Gastrocnemius medialis (tissue), 4 donors: ENCODE measurements around the gene VWA3A. TPM values are rescaled to one million over a fixed set of nuclear protein-coding genes. Genes with fewer than 3 reads are reported as not detected.

Experiments used
- ATAC-seq, 2 donors: fragments of 150-250 bp; one replicate each; pipeline ENCODE4 v1.9.1; 2016
- DNase-seq, 2 donors: peaks; one replicate each; pipeline ENCODE4 v3.0.0-alpha.2; 2019
- H3K27ac ChIP-seq, 4 donors: fragments of 200-600 bp; sonication (generic); 1 replicate in 1 of 4; 2 replicates in 3 of 4; pipeline ENCODE4 v1.5.1; 2016 to 2018; ENCODE audit warnings: mild to moderate bottlenecking in 2 of 4, moderate library complexity in 1 of 4
- H3K27me3 ChIP-seq, 3 donors: fragments of 200-600 bp; sonication (generic) in 2 of 3; 1 replicate in 1 of 3; 2 replicates in 2 of 3; pipeline versions ENCODE4 v1.5.1 to v1.6.0; 2016 to 2019; ENCODE audit warnings: mild to moderate bottlenecking in 1 of 3, moderate library complexity in 1 of 3
- H3K36me3 ChIP-seq, 2 donors: fragments of 200-600 bp; sonication (generic) in 1 of 2; one replicate each; pipeline ENCODE4 v1.5.1; 2017 to 2018
- H3K4me1 ChIP-seq, 2 donors: fragments of 200-600 bp; sonication (generic) in 1 of 2; one replicate each; pipeline ENCODE4 v1.5.1; 2016 to 2017; ENCODE audit warnings: mild to moderate bottlenecking in 2 of 2
- H3K4me3 ChIP-seq, 4 donors: fragments of 200-600 bp; sonication (generic) in 3 of 4; 1 replicate in 1 of 4; 2 replicates in 3 of 4; pipeline ENCODE4 v1.5.1; 2016 to 2019; ENCODE audit warnings: mild to moderate bottlenecking in 2 of 4
- H3K9me3 ChIP-seq, 3 donors: fragments of 200-600 bp; sonication (generic) in 2 of 3; 1 replicate in 1 of 3; 2 replicates in 2 of 3; pipeline ENCODE4 v1.5.1; 2016 to 2019
- POLR2A ChIP-seq, 2 donors: fragments of 450-650 bp; IDR thresholded peaks; one replicate each; pipeline ENCODE4 v1.6.1; 2017; ENCODE audit warnings: antibody characterized with exemption in 2 of 2, mild to moderate bottlenecking in 2 of 2, moderate library complexity in 2 of 2
- in situ Hi-C, 4 donors: fragments of 200-750 bp; cut with MboI; loops; one replicate each; pipeline versions ENCODE4 v1.15.0 to v1.8.0; 2017; ENCODE audit warnings: low sequenced_read_pairs in 4 of 4
- intact Hi-C: fragments of 100-400 bp; cut with DNase I; formaldehyde crosslinking; loops from one replicate; pipeline ENCODE4 v1.15.1; 2023; ENCODE audit warnings: low total_unique reads
- total RNA-seq, 4 donors: library from RNA; depleted of rRNA; stranded (reverse); fragments of >200 nt; gene quantifications; one replicate each; pipeline versions ENCODE4 v1.1.0 to v1.2.3, GENCODE V29; 2016
- TF ChIP-seq, protein P1 (sequence below), 5 experiments: fragments of 450-650 bp in 3 of 5; fragments of 200-600 bp in 2 of 5; sonication (generic) in 2 of 5; IDR thresholded peaks in 4 of 5; conservative IDR thresholded peaks in 1 of 5; 1 replicate in 4 of 5; 2 replicates in 1 of 5; pipeline ENCODE4 v1.5.1; 2016 to 2019; ENCODE audit warnings: antibody characterized with exemption in 5 of 5, mild to moderate bottlenecking in 3 of 5, moderate library complexity in 3 of 5

Gene VWA3A
- total RNA-seq, 4 donors from 2014 or later, result not detected

DNA sequence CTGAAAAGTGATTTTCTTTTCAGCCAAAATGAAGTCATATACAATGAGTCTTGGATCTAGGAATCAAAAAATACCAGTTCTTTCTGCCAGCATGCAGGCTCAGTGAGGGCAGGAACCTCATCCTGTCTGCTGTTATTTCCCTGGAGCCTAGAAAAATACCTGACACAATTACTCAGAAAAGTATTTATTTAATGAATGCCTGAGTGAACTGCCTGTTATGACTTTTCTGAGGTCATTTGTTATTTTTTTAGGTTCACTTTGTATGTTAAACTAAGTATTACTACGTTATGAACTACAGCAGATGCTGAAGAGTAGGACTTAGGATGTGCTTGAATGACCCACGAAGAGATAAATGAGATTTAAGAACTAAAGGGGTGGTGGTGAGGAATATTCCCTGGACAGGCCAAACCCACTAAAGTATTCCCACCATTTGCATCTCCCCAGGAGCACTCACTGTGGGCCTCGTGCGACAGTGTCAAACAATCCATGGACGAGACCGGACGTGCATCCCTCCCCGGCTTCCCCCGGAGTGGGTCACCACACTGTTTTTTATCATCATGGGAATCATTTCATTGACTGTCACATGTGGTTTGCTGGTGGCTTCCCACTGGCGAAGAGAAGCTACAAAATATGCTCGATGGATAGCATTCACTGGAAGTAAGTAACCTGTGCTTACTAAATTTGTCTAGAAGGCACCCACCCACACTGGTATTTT lies 17.1 kb upstream of the VWA3A start:
- TF ChIP-seq POLR2A (IDR thresholded peaks at IDR 0.05), result no peak
- TF ChIP-seq, protein P1, sequence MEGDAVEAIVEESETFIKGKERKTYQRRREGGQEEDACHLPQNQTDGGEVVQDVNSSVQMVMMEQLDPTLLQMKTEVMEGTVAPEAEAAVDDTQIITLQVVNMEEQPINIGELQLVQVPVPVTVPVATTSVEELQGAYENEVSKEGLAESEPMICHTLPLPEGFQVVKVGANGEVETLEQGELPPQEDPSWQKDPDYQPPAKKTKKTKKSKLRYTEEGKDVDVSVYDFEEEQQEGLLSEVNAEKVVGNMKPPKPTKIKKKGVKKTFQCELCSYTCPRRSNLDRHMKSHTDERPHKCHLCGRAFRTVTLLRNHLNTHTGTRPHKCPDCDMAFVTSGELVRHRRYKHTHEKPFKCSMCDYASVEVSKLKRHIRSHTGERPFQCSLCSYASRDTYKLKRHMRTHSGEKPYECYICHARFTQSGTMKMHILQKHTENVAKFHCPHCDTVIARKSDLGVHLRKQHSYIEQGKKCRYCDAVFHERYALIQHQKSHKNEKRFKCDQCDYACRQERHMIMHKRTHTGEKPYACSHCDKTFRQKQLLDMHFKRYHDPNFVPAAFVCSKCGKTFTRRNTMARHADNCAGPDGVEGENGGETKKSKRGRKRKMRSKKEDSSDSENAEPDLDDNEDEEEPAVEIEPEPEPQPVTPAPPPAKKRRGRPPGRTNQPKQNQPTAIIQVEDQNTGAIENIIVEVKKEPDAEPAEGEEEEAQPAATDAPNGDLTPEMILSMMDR (IDR thresholded peaks at IDR 0.05 in 4 of 5, conservative IDR thresholded peaks at IDR 0.05 in 1 of 5), result no peak
- H3K27me3 ChIP-seq, result no peaks in the 10 kb centered on the region
- intact Hi-C loops, result loop anchor here (5.0 kb wide), 1 partner anchor 123 kb away; the partner anchor contains the start of gene UQCRC2
- in situ Hi-C loops, result loop anchor here in 2 of 4 donors (5.0 to 10.0 kb wide), 2 partner anchors 70 to 73 kb away; partner anchors contain the start of genes PDZD9 (in 2 of the 2) and MOSMO (in 1 of the 2)
- H3K4me1 ChIP-seq, result peaks cover 4 to 15% of the 10 kb centered on the region in 2 donors
- H3K36me3 ChIP-seq, result peaks cover 0 to 5% of the 10 kb centered on the region in 2 donors
- no peak overlapping the region for H3K27ac ChIP-seq
- no peaks in the 10 kb centered on the region for H3K9me3 ChIP-seq
- H3K4me3 ChIP-seq, result no peak overlapping the region
- ATAC-seq (no peak), DNase-seq (no peak)

DNA sequence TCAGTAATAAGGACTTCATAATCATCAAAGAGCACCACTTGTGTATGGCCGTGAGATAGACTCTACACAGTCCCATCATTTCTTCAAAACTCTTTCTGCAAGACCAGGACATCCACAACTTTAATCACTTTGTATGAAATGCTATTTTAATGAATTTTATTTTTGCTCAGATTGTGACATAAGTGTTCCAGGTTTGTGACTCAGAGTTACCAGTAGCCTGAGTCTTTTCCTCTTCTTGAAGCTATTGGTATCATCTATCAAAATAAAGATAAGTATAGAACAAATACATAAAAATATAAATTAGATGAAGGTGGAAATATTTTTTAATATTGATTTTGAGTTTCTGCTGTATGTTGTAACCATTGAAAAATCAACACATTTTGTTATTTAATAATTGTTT lies 16.6 kb upstream of the VWA3A start:
- TF ChIP-seq, protein P1 (IDR thresholded peaks at IDR 0.05 in 4 of 5, conservative IDR thresholded peaks at IDR 0.05 in 1 of 5), result no peak
- no peak for TF ChIP-seq POLR2A (IDR thresholded peaks at IDR 0.05)
- DNase-seq, result no peak
- Histone ChIP-seq H3K27me3 (no peaks in the 10 kb centered on the region), H3K36me3 (peaks cover 0 to 5% of the 10 kb centered on the region in 2 donors), H3K9me3 (no peaks in the 10 kb centered on the region), H3K27ac (no peak overlapping the region), H3K4me1 (peaks cover 0 to 9% of the 10 kb centered on the region in 2 donors), H3K4me3 (no peak overlapping the region)
- intact Hi-C loops, result loop anchor here (5.0 kb wide), 1 partner anchor 123 kb away; the partner anchor contains the start of gene UQCRC2
- in situ Hi-C loops, result loop anchor here in 2 of 4 donors (5.0 to 10.0 kb wide), 2 partner anchors 71 to 73 kb away; partner anchors contain the start of genes PDZD9 (in 2 of the 2) and MOSMO (in 1 of the 2)
- ATAC-seq, result no peak

DNA sequence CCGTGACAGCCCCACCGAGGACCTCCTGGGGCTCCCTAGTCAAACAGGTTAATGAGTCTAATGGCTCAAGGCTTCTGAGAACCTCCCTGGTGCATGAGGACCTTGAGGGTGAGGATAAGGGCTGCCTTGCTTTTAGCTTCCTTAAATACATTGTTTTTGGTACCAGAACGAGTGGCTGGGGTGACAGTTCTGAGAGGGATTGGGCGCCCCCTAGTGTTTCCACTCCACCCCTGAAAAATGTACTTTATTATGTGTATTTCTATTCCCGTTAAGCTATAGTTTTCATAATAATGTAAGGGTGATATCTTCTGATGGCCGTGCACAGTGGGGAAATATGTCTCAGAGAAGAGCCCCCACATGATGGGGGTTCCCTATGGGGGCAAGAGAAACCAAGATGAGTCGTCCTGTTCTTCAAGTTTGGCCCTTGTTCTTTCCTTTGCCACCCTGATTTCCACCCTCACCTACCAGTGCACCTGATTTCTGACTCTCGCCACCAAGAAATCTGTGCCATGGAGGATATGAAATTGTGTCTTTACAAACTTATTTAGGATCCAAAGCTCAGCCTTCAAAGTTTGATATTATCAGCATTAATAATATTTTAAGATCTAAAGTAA lies 14.5 kb upstream of the VWA3A start:
- no peaks in the 10 kb centered on the region for H3K27me3 ChIP-seq
- TF ChIP-seq POLR2A (IDR thresholded peaks at IDR 0.05), result no peak
- TF ChIP-seq, protein P1 (IDR thresholded peaks at IDR 0.05 in 4 of 5, conservative IDR thresholded peaks at IDR 0.05 in 1 of 5), result peak; percentile 49 to 79 (median 71)
- H3K9me3 ChIP-seq, result no peaks in the 10 kb centered on the region
- no peak overlapping the region for H3K27ac ChIP-seq
- in situ Hi-C loops, result loop anchor here in 2 of 4 donors (5.0 to 10.0 kb wide), 2 partner anchors 73 to 76 kb away; partner anchors contain the start of genes PDZD9 (in 2 of the 2) and MOSMO (in 1 of the 2)
- intact Hi-C loops, result loop anchor here (1.0 to 5.0 kb wide), 2 partner anchors 76 to 126 kb away; partner anchors contain the start of gene UQCRC2
- no peaks in the 10 kb centered on the region for H3K4me1 ChIP-seq
- ATAC-seq, result peak in 1 of 2 donors; percentile 51
- peak in 1 of 2 donors; percentile 22 for DNase-seq
- peaks cover 0 to 5% of the 10 kb centered on the region in 2 donors for H3K36me3 ChIP-seq
- H3K4me3 ChIP-seq, result no peak overlapping the region

DNA sequence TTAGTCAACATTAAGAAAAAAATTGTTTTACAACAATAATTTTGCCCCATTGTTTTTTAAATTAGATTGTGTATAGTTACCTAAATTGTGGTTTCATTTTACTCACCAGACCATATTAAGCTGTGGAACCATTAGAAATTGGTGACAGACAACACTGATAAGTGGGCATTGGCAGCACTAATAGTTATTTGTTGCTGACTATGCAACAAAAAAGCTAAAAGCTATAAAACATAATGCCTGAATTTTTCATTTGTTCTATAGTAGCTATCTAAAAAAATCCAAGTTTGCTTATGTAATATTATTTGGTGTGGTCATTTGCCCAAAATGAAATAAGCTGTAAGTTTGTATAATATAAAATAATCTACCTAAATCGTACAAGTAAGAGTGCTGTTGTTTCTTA lies 13.7 kb upstream of the VWA3A start:
- TF ChIP-seq, protein P1 (IDR thresholded peaks at IDR 0.05 in 4 of 5, conservative IDR thresholded peaks at IDR 0.05 in 1 of 5), result no peak
- no peak for TF ChIP-seq POLR2A (IDR thresholded peaks at IDR 0.05)
- H3K9me3 ChIP-seq, result no peaks in the 10 kb centered on the region
- H3K27ac ChIP-seq, result no peak overlapping the region
- ATAC-seq, result no peak
- no peak overlapping the region for H3K4me3 ChIP-seq
- in situ Hi-C loops, result loop anchor here in 2 of 4 donors (5.0 to 10.0 kb wide), 2 partner anchors 74 to 76 kb away; partner anchors contain the start of genes PDZD9 (in 2 of the 2) and MOSMO (in 1 of the 2)
- no peaks in the 10 kb centered on the region for H3K4me1 ChIP-seq
- intact Hi-C loops, result loop anchor here (5.0 kb wide), 1 partner anchor 126 kb away; the partner anchor contains the start of gene UQCRC2
- H3K36me3 ChIP-seq, result peaks cover 0 to 5% of the 10 kb centered on the region in 2 donors
- no peak for DNase-seq
- H3K27me3 ChIP-seq, result no peaks in the 10 kb centered on the region
